Ascending aorta (tissue), 2 donors: ENCODE measurements around the gene ITFG2. TPM values are rescaled to one million over a fixed set of nuclear protein-coding genes. Genes with fewer than 3 reads are reported as not detected.

Experiments used
- DNase-seq, 2 donors: peaks; one replicate each; pipeline ENCODE4 v3.0.0-alpha.2; 2019; ENCODE audit warnings: low spot score in 2 of 2
- H3K27ac ChIP-seq, 2 donors: fragments of 200-600 bp; sonication (generic); one replicate each; pipeline ENCODE4 v1.5.1; 2016 to 2017; ENCODE audit warnings: mild to moderate bottlenecking in 1 of 2
- H3K27me3 ChIP-seq: fragments of 200-600 bp; sonication (generic); one replicate; pipeline ENCODE4 v1.5.1; 2017
- H3K36me3 ChIP-seq, 2 donors: fragments of 200-600 bp; sonication (generic); one replicate each; pipeline ENCODE4 v1.5.1; 2016
- H3K4me1 ChIP-seq, 2 donors: fragments of 200-600 bp; sonication (generic); one replicate each; pipeline ENCODE4 v1.5.1; 2016 to 2017; ENCODE audit warnings: mild to moderate bottlenecking in 1 of 2
- H3K4me3 ChIP-seq, 2 donors: fragments of 200-600 bp; sonication (generic); one replicate each; pipeline ENCODE4 v1.5.1; 2016 to 2017; ENCODE audit warnings: mild to moderate bottlenecking in 1 of 2
- H3K9me3 ChIP-seq, 2 donors: fragments of 200-600 bp; sonication (generic); one replicate each; pipeline ENCODE4 v1.5.1; 2016
- CTCF ChIP-seq, 3 experiments: fragments of 200-600 bp in 2 of 3; fragments of 450-650 bp in 1 of 3; sonication (generic) in 2 of 3; IDR thresholded peaks; one replicate each; pipeline ENCODE4 v1.5.1; 2016 to 2019; ENCODE audit warnings: antibody characterized with exemption in 3 of 3, mild to moderate bottlenecking in 1 of 3, moderate library complexity in 1 of 3
- intact Hi-C: fragments of 100-400 bp; cut with DNase I; formaldehyde crosslinking; loops from one replicate; pipeline ENCODE4 v1.15.1; 2023
- total RNA-seq: library from RNA; depleted of rRNA; stranded (reverse); fragments of >200 nt; gene quantifications from one replicate; pipeline ENCODE4 v1.1.0, GENCODE V29; 2016

The ITFG2 gene
- total RNA-seq, 1 donor from 2014 or later: 19.9 TPM

GRCh38 chr12:2819810-2820209 is 7.3 kb downstream of the ITFG2 start:
- H3K4me3 ChIP-seq: no peak overlapping the region
- no peaks in the 10 kb centered on the region for H3K4me1 ChIP-seq
- peaks cover 52 to 68% of the 10 kb centered on the region in 2 donors for H3K36me3 ChIP-seq
- no peak for TF ChIP-seq CTCF (IDR thresholded peaks at IDR 0.05)
- no peak overlapping the region for H3K27ac ChIP-seq
- intact Hi-C loops: no loop called here
- no peak for DNase-seq
- no peaks in the 10 kb centered on the region for H3K9me3 ChIP-seq
- no peaks in the 10 kb centered on the region for H3K27me3 ChIP-seq

GRCh38 chr12:2820432-2820831 is 8.0 kb downstream of the ITFG2 start:
- peaks cover 58 to 74% of the 10 kb centered on the region in 2 donors for H3K36me3 ChIP-seq
- H3K27ac ChIP-seq: no peak overlapping the region
- intact Hi-C loops: no loop called here
- H3K4me3 ChIP-seq: no peak overlapping the region
- TF ChIP-seq CTCF (IDR thresholded peaks at IDR 0.05): no peak
- DNase-seq: no peak
- no peaks in the 10 kb centered on the region for H3K27me3 ChIP-seq
- H3K4me1 ChIP-seq: no peaks in the 10 kb centered on the region
- H3K9me3 ChIP-seq: no peaks in the 10 kb centered on the region

- no peak for TF ChIP-seq CTCF (IDR thresholded peaks at IDR 0.05)
- no peaks in the 10 kb centered on the region for H3K27me3 ChIP-seq
- no peak for DNase-seq
- no peaks in the 10 kb centered on the region for H3K9me3 ChIP-seq
- no peaks in the 10 kb centered on the region for H3K4me1 ChIP-seq
- intact Hi-C loops: no loop called here
- H3K27ac ChIP-seq: no peak overlapping the region
- peaks cover 78 to 92% of the 10 kb centered on the region in 2 donors for H3K36me3 ChIP-seq
- H3K4me3 ChIP-seq: no peak overlapping the region
Observed at GRCh38 chr12:2823483-2823882, 11.0 kb downstream of the ITFG2 start.

GRCh38 chr12:2824541-2824940 is 12.1 kb downstream of the ITFG2 start:
- Histone ChIP-seq H3K4me1 (no peaks in the 10 kb centered on the region), H3K4me3 (no peak overlapping the region), H3K9me3 (no peaks in the 10 kb centered on the region), H3K36me3 (peaks cover 77 to 91% of the 10 kb centered on the region in 2 donors), H3K27ac (no peak overlapping the region), H3K27me3 (no peaks in the 10 kb centered on the region)
- TF ChIP-seq CTCF (IDR thresholded peaks at IDR 0.05): no peak
- intact Hi-C loops: no loop called here
- no peak for DNase-seq

GRCh38 chr12:2825132-2825531 is 12.7 kb downstream of the ITFG2 start:
- H3K27ac ChIP-seq: no peak overlapping the region
- H3K4me1 ChIP-seq: no peaks in the 10 kb centered on the region
- intact Hi-C loops: no loop called here
- DNase-seq: no peak
- H3K27me3 ChIP-seq: no peaks in the 10 kb centered on the region
- H3K4me3 ChIP-seq: no peak overlapping the region
- peaks cover 77 to 87% of the 10 kb centered on the region in 2 donors for H3K36me3 ChIP-seq
- no peaks in the 10 kb centered on the region for H3K9me3 ChIP-seq
- no peak for TF ChIP-seq CTCF (IDR thresholded peaks at IDR 0.05)

- no peak for TF ChIP-seq CTCF (IDR thresholded peaks at IDR 0.05)
- no peak for DNase-seq
- Histone ChIP-seq H3K27ac (no peak overlapping the region), H3K36me3 (peaks cover 72 to 87% of the 10 kb centered on the region in 2 donors), H3K4me1 (no peaks in the 10 kb centered on the region), H3K4me3 (no peak overlapping the region), H3K27me3 (no peaks in the 10 kb centered on the region), H3K9me3 (no peaks in the 10 kb centered on the region)
- intact Hi-C loops: no loop called here
Observed at GRCh38 chr12:2826036-2826435, 13.6 kb downstream of the ITFG2 start.
